SK-N-SH (cell line): ENCODE data around the gene SOD1. TPM values are rescaled to one million over a fixed set of nuclear protein-coding genes. Genes with fewer than 3 reads are reported as not detected.

Source experiments
- CTCF ChIA-PET: fragments of 300-600, 350-600 bp; formaldehyde crosslinking; extraction: SDS; loops from one replicate; lab custom pipeline; 2021; lab: Yijun Ruan, JAX
- POLR2A ChIA-PET: fragments of 350-600 bp; sonication (Branson Sonifier 250); formaldehyde crosslinking; extraction: SDS; loops from one replicate; lab custom pipeline; 2020; ENCODE audit warnings: antibody characterized with exemption, inconsistent platforms; lab: Yijun Ruan, JAX
- DNase-seq: peaks from one replicate; pipeline ENCODE4 v3.0.0; 2012
- H2AFZ ChIP-seq: fragments of 200-600 bp; sonication (generic); 2 replicates; pipeline ENCODE4 v1.8.1; 2016; ENCODE audit warnings: antibody characterized with exemption, mild to moderate bottlenecking, low read depth
- H3F3A ChIP-seq: fragments of 200-600 bp; sonication (generic); replicated peaks from 2 replicates; pipeline ENCODE3; 2016; ENCODE audit warnings: antibody characterized with exemption, mild to moderate bottlenecking; ENCODE audit not compliant: insufficient read depth
- H3K27ac ChIP-seq, 2 experiments: fragments of 200-500 bp in 1 of 2; fragments of 200-600 bp in 1 of 2; sonication (Bioruptor generic) in 1 of 2; sonication (generic), shearing (Covaris generic) in 1 of 2; 2 replicates each; pipeline versions ENCODE4 v1.5.1 to v1.6.1; 2014 to 2016; ENCODE audit warnings: low read depth in 2 of 2, inconsistent platforms in 1 of 2, low read length in 1 of 2, mild to moderate bottlenecking in 1 of 2, mixed read lengths in 1 of 2
- H3K27me3 ChIP-seq: fragments of 200-600 bp; sonication (generic), shearing (Covaris generic); 2 replicates; pipeline ENCODE4 v1.6.1; 2016; ENCODE audit warnings: mixed run types; ENCODE audit not compliant: insufficient read depth
- H3K36me3 ChIP-seq, 2 experiments: fragments of 200-500 bp in 1 of 2; fragments of 200-600 bp in 1 of 2; sonication (Bioruptor generic) in 1 of 2; sonication (generic) in 1 of 2; replicated peaks in 1 of 2; 2 replicates each; pipeline versions ENCODE3 to v1.5.1; 2014 to 2016; ENCODE audit warnings: low read length in 1 of 2, mild to moderate bottlenecking in 1 of 2; ENCODE audit not compliant: insufficient read depth in 2 of 2, control insufficient read depth in 1 of 2
- H3K4me1 ChIP-seq, 2 experiments: fragments of 200-500 bp in 1 of 2; fragments of 200-600 bp in 1 of 2; sonication (Bioruptor generic) in 1 of 2; sonication (generic), shearing (Covaris generic) in 1 of 2; 2 replicates each; pipeline versions ENCODE4 v1.5.1 to v1.6.1; 2014 to 2016; ENCODE audit warnings: low read depth in 1 of 2, low read length in 1 of 2, mixed run types in 1 of 2; ENCODE audit not compliant: insufficient read depth in 2 of 2, control insufficient read depth in 1 of 2
- H3K4me2 ChIP-seq: fragments of 200-600 bp; sonication (generic), shearing (Covaris generic); 2 replicates; pipeline ENCODE4 v1.6.1; 2017; ENCODE audit warnings: mixed run types
- H3K4me3 ChIP-seq, 2 experiments: fragments of 200-500 bp in 1 of 2; fragments of 200-600 bp in 1 of 2; sonication (Bioruptor generic) in 1 of 2; sonication (generic), shearing (Covaris generic) in 1 of 2; 2 replicates each; pipeline versions ENCODE4 v1.5.1 to v1.8.1; 2014 to 2016; ENCODE audit warnings: low read depth in 2 of 2, inconsistent platforms in 1 of 2, low read length in 1 of 2, mild to moderate bottlenecking in 1 of 2, mixed read lengths in 1 of 2, moderate library complexity in 1 of 2
- H3K79me2 ChIP-seq: fragments of 200-600 bp; sonication (generic); 2 replicates; pipeline ENCODE4 v1.8.1; 2017; ENCODE audit warnings: mild to moderate bottlenecking; ENCODE audit not compliant: insufficient read depth
- H3K9ac ChIP-seq: fragments of 200-600 bp; sonication (generic); 2 replicates; pipeline ENCODE4 v1.6.1; 2017; ENCODE audit warnings: mixed run types
- H3K9me2 ChIP-seq: fragments of 200-600 bp; sonication (generic); 2 replicates; pipeline ENCODE4 v1.6.1; 2017; ENCODE audit warnings: mixed run types
- H3K9me3 ChIP-seq: fragments of 200-600 bp; sonication (generic); 2 replicates; pipeline ENCODE4 v1.6.1; 2017; ENCODE audit warnings: mixed run types, mild to moderate bottlenecking, moderate library complexity
- H4K20me1 ChIP-seq: fragments of 200-600 bp; sonication (generic); 2 replicates; pipeline ENCODE4 v1.6.1; 2017; ENCODE audit warnings: mild to moderate bottlenecking, mixed run types; ENCODE audit not compliant: insufficient read depth
- CHD2 ChIP-seq: fragments of 150-350 bp; IDR thresholded peaks from 2 replicates; pipeline ENCODE4 v1.6.1; 2018; ENCODE audit warnings: low read length; ENCODE audit not compliant: partially characterized antibody
- EP300 ChIP-seq, 2 experiments: IDR thresholded peaks; 2 replicates each; pipeline versions ENCODE4 v1.4.0 to v1.6.1; 2012; ENCODE audit warnings: borderline replicate concordance in 1 of 2, low read depth in 1 of 2, low read length in 1 of 2
- FOSL2 ChIP-seq: IDR thresholded peaks from 2 replicates; pipeline ENCODE4 v1.4.0; 2012; ENCODE audit warnings: low read depth, mild to moderate bottlenecking, moderate library complexity, borderline replicate concordance
- FOXM1 ChIP-seq: IDR thresholded peaks from 2 replicates; pipeline ENCODE4 v1.4.0; 2012; ENCODE audit warnings: low read depth, mild to moderate bottlenecking
- MXI1 ChIP-seq: IDR thresholded peaks from 2 replicates; pipeline ENCODE4 v1.6.1; 2012; ENCODE audit warnings: mild to moderate bottlenecking, low read depth, low read length, improper control_type of control experiment
- RCOR1 ChIP-seq: fragments of 150-350 bp; IDR thresholded peaks from 2 replicates; pipeline ENCODE4 v1.6.1; 2017; ENCODE audit warnings: antibody characterized with exemption, low read length
- RXRA ChIP-seq: IDR thresholded peaks from 2 replicates; pipeline ENCODE4 v1.4.0; 2012; ENCODE audit warnings: low read depth, mild to moderate bottlenecking, borderline replicate concordance
- TEAD4 ChIP-seq: IDR thresholded peaks from 2 replicates; pipeline ENCODE4 v1.4.0; 2012; ENCODE audit warnings: mild to moderate bottlenecking, borderline replicate concordance; ENCODE audit not compliant: insufficient read depth
- YY1 ChIP-seq: IDR thresholded peaks from 2 replicates; pipeline ENCODE4 v1.4.0; 2012; ENCODE audit warnings: low read depth, mild to moderate bottlenecking
- WGBS: methylation state at CpG from one replicate; pipeline ENCODE4 v1.1.6; 2017; ENCODE audit warnings: low lambda C conversion rate; 5-methylcytosine and 5-hydroxymethylcytosine counted together
- polyA plus RNA-seq, 3 experiments: library from polyadenylated mRNA; depleted of rRNA; stranded (reverse); fragments of >200 nt; gene quantifications; 2 replicates each; pipeline ENCODE4 v1.2.3, GENCODE V29; 2012
- TF ChIP-seq, protein P1 (sequence below): IDR thresholded peaks from 2 replicates; pipeline ENCODE4 v1.4.0; 2012; ENCODE audit warnings: low read depth, borderline replicate concordance
- TF ChIP-seq, protein P2 (sequence below): fragments of 200-600 bp; sonication (generic); IDR thresholded peaks from 2 replicates; pipeline ENCODE4 v1.6.1; 2017; ENCODE audit warnings: antibody characterized with exemption, mild to moderate bottlenecking, moderate library complexity
- TF ChIP-seq, protein P3 (sequence below): IDR thresholded peaks from 2 replicates; pipeline ENCODE4 v1.4.0; 2012; ENCODE audit warnings: low read depth, borderline replicate concordance
- TF ChIP-seq, protein P4 (sequence below): fragments of 150-350 bp; IDR thresholded peaks from 2 replicates; pipeline ENCODE4 v1.6.1; 2017; ENCODE audit warnings: antibody characterized with exemption, low read length, low read depth, borderline replicate concordance

Gene SOD1
- polyA plus RNA-seq, 1 of the 3 experiments (the other 2 are of a cell fraction), result 572 TPM

DNA sequence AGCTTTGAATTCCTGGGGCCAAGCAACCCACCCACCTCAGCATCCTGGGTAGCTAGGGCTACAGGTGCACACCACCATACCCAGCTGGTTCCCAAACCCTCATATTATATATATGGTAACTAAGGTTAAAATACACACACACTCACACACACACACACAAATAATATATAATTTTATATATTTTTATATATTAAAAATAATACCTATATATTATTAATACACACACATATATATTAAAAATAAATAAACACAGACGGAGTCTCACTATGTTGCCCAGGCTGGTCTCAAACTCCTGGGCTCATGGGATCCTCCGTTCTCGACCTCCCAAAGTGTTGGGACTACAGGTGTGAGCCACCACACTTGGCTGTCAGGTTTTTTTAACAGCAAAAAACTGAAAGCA lies 40.5 kb downstream of the SOD1 start:
- no peak for DNase-seq
- peaks cover 11% of the 10 kb centered on the region for H3F3A ChIP-seq
- no peak overlapping the region for H2AFZ ChIP-seq
- 95% methylated on average over 3 of the region's 3 CpGs for WGBS
- no peaks in the 10 kb centered on the region for H3K27me3 ChIP-seq
- H3K4me2 ChIP-seq, result no peak overlapping the region
- H3K9me3 ChIP-seq, result no peaks in the 10 kb centered on the region
- H3K9ac ChIP-seq, result no peak overlapping the region
- POLR2A ChIA-PET, result no interaction called here
- H4K20me1 ChIP-seq, result no peaks in the 10 kb centered on the region
- TF ChIP-seq, protein P1, sequence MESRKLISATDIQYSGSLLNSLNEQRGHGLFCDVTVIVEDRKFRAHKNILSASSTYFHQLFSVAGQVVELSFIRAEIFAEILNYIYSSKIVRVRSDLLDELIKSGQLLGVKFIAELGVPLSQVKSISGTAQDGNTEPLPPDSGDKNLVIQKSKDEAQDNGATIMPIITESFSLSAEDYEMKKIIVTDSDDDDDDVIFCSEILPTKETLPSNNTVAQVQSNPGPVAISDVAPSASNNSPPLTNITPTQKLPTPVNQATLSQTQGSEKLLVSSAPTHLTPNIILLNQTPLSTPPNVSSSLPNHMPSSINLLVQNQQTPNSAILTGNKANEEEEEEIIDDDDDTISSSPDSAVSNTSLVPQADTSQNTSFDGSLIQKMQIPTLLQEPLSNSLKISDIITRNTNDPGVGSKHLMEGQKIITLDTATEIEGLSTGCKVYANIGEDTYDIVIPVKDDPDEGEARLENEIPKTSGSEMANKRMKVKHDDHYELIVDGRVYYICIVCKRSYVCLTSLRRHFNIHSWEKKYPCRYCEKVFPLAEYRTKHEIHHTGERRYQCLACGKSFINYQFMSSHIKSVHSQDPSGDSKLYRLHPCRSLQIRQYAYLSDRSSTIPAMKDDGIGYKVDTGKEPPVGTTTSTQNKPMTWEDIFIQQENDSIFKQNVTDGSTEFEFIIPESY, result no peak
- TF ChIP-seq YY1, result no peak
- no peak for TF ChIP-seq FOXM1
- no peak for TF ChIP-seq FOSL2
- TF ChIP-seq, protein P2, sequence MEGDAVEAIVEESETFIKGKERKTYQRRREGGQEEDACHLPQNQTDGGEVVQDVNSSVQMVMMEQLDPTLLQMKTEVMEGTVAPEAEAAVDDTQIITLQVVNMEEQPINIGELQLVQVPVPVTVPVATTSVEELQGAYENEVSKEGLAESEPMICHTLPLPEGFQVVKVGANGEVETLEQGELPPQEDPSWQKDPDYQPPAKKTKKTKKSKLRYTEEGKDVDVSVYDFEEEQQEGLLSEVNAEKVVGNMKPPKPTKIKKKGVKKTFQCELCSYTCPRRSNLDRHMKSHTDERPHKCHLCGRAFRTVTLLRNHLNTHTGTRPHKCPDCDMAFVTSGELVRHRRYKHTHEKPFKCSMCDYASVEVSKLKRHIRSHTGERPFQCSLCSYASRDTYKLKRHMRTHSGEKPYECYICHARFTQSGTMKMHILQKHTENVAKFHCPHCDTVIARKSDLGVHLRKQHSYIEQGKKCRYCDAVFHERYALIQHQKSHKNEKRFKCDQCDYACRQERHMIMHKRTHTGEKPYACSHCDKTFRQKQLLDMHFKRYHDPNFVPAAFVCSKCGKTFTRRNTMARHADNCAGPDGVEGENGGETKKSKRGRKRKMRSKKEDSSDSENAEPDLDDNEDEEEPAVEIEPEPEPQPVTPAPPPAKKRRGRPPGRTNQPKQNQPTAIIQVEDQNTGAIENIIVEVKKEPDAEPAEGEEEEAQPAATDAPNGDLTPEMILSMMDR, result no peak
- TF ChIP-seq MXI1, result no peak
- TF ChIP-seq, protein P3, sequence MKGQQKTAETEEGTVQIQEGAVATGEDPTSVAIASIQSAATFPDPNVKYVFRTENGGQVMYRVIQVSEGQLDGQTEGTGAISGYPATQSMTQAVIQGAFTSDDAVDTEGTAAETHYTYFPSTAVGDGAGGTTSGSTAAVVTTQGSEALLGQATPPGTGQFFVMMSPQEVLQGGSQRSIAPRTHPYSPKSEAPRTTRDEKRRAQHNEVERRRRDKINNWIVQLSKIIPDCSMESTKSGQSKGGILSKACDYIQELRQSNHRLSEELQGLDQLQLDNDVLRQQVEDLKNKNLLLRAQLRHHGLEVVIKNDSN, result no peak
- no peak for TF ChIP-seq CHD2
- no peak for TF ChIP-seq EP300 (IDR thresholded peaks at IDR 0.05; ENCODE audit: borderline replicate concordance in 1 of 2, low read depth in 1 of 2, low read length in 1 of 2)
- TF ChIP-seq TEAD4, result no peak
- TF ChIP-seq, protein P4, sequence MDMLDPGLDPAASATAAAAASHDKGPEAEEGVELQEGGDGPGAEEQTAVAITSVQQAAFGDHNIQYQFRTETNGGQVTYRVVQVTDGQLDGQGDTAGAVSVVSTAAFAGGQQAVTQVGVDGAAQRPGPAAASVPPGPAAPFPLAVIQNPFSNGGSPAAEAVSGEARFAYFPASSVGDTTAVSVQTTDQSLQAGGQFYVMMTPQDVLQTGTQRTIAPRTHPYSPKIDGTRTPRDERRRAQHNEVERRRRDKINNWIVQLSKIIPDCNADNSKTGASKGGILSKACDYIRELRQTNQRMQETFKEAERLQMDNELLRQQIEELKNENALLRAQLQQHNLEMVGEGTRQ, result no peak
- no peak for TF ChIP-seq RCOR1
- TF ChIP-seq RXRA, result no peak
- TF ChIP-seq, all 33 proteins: peak for 0
- Histone ChIP-seq H3K79me2 (peaks cover 38% of the 10 kb centered on the region), H3K4me1 (no peaks in the 10 kb centered on the region; a peak in 1 of 4 replicates), H3K36me3 (peaks cover 81 to 90% of the 10 kb centered on the region in 2 experiments), H3K9me2 (no peaks in the 10 kb centered on the region), H3K27ac (no peak overlapping the region), H3K4me3 (no peak overlapping the region)
- CTCF ChIA-PET, result interaction anchor here (1.3 kb wide), 1 partner anchor 166 kb away, joined by 3 read pairs; no protein-coding TSS in a partner anchor
